Gastroesophageal sphincter (tissue), 4 donors: ENCODE results near the gene OR51E1. TPM values are rescaled to one million over a fixed set of nuclear protein-coding genes. Genes with fewer than 3 reads are reported as not detected.
A peak's percentile ranks its signal among the peaks of the same experiment; 100 is the strongest.

ENCODE experiments used
- ATAC-seq: fragments of 150-250 bp; one replicate; pipeline ENCODE4 v1.9.1; 2016; ENCODE audit warnings: mild to moderate bottlenecking, moderate library complexity
- H3K27ac ChIP-seq, 4 donors: fragments of 200-600 bp; sonication (generic) in 3 of 4; 1 replicate in 3 of 4; 2 replicates in 1 of 4; pipeline ENCODE4 v1.5.1; 2016 to 2019
- H3K27me3 ChIP-seq: fragments of 200-600 bp; sonication (generic); one replicate; pipeline ENCODE4 v1.5.1; 2019
- H3K36me3 ChIP-seq, 2 donors: fragments of 200-600 bp; sonication (generic); one replicate each; pipeline ENCODE4 v1.5.1; 2019; ENCODE audit warnings: control low read depth in 1 of 2
- H3K4me1 ChIP-seq, 3 donors: fragments of 200-600 bp; sonication (generic); 1 replicate in 2 of 3; 2 replicates in 1 of 3; pipeline ENCODE4 v1.5.1; 2016 to 2019; ENCODE audit warnings: control low read depth in 2 of 3
- H3K4me3 ChIP-seq, 2 donors: fragments of 200-600 bp; sonication (generic); one replicate each; pipeline ENCODE4 v1.5.1; 2019; ENCODE audit warnings: mild to moderate bottlenecking in 1 of 2, moderate library complexity in 1 of 2
- H3K9me3 ChIP-seq, 3 donors: fragments of 200-600 bp; sonication (generic); one replicate each; pipeline ENCODE4 v1.5.1; 2017 to 2019; ENCODE audit warnings: control low read depth in 2 of 3
- CTCF ChIP-seq, 4 experiments: fragments of 200-600 bp in 2 of 4; fragments of 450-650 bp in 2 of 4; sonication (generic) in 1 of 4; IDR thresholded peaks; one replicate each; pipeline ENCODE4 v1.5.1; 2017 to 2019; ENCODE audit warnings: antibody characterized with exemption in 4 of 4, mild to moderate bottlenecking in 2 of 4, moderate library complexity in 2 of 4
- EP300 ChIP-seq: sonication (generic); formaldehyde crosslinking; IDR thresholded peaks from one replicate; pipeline ENCODE4 v1.6.1; 2017; ENCODE audit warnings: antibody characterized with exemption, mild to moderate bottlenecking
- POLR2A ChIP-seq, 2 donors: fragments of 450-650 bp; IDR thresholded peaks; one replicate each; pipeline ENCODE4 v1.6.1; 2017; ENCODE audit warnings: antibody characterized with exemption in 2 of 2, mild to moderate bottlenecking in 2 of 2, moderate library complexity in 1 of 2
- POLR2AphosphoS5 ChIP-seq: sonication (generic); formaldehyde crosslinking; IDR thresholded peaks from one replicate; pipeline ENCODE4 v1.6.1; 2017; ENCODE audit warnings: antibody characterized with exemption
- WGBS, 2 donors: methylation state at CpG; one replicate each; pipeline ENCODE4 v1.1.5; 2018; ENCODE audit warnings: low coverage in 1 of 2; 5-methylcytosine and 5-hydroxymethylcytosine counted together
- total RNA-seq, 4 donors: library from RNA; depleted of rRNA; stranded (reverse); fragments of >200 nt; gene quantifications; one replicate each; pipeline ENCODE4 v1.1.0, GENCODE V29; 2016

OR51E1 gene
- total RNA-seq, 4 donors from 2014 or later, result 0.27 to 0.78 (median 0.65) TPM

- ATAC-seq, result peak; percentile 8
- peaks cover 0 to 8% (median 0%) of the 10 kb centered on the region in 3 donors for H3K4me1 ChIP-seq
- H3K27ac ChIP-seq, result no peak overlapping the region
- H3K27me3 ChIP-seq, result no peaks in the 10 kb centered on the region
- H3K4me3 ChIP-seq, result no peak overlapping the region
- no peak for TF ChIP-seq EP300
- TF ChIP-seq POLR2AphosphoS5, result no peak
- TF ChIP-seq CTCF (IDR thresholded peaks at IDR 0.05), result no peak
- TF ChIP-seq POLR2A (IDR thresholded peaks at IDR 0.05), result no peak
- H3K9me3 ChIP-seq, result no peaks in the 10 kb centered on the region
- WGBS, 2 donors, result 86 to 89% methylated on average over 3 of the region's 3 CpGs
- no peaks in the 10 kb centered on the region for H3K36me3 ChIP-seq
Measured at GRCh38 chr11:4637662-4638047, 6.1 kb upstream of the OR51E1 start.

GRCh38 chr11:4639931-4640330 lies 3.9 kb upstream of the OR51E1 start:
- no peak for ATAC-seq
- Histone ChIP-seq H3K36me3 (no peaks in the 10 kb centered on the region), H3K9me3 (no peaks in the 10 kb centered on the region), H3K27ac (no peak overlapping the region), H3K4me3 (no peak overlapping the region), H3K27me3 (no peaks in the 10 kb centered on the region), H3K4me1 (peaks cover 0 to 22% (median 0%) of the 10 kb centered on the region in 3 donors)
- TF ChIP-seq EP300 (no peak), POLR2A (IDR thresholded peaks at IDR 0.05) (no peak), CTCF (IDR thresholded peaks at IDR 0.05) (no peak), POLR2AphosphoS5 (no peak)
- 68 to 88% methylated on average over 3 to 6 of the region's 6 CpGs for WGBS, 2 donors

DNA sequence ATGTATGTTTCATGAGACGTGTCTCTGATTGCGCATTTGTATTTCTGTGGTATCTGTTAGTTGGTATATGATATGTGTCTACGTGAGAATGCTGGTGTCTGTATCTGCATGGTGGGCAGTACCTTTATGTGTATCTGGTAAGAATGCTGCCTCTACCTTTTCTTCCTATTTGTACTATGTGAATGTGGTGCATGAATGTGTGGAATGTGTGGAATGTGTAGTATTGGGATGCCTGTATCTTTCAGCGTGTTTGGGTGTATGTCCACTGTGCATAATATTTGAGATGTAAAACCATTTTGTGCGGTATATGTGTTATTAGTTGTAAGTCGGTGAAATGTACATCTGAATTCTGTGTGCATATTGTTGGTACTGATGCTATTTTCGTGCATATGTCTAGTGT lies 2.3 kb upstream of the OR51E1 start:
- Histone ChIP-seq H3K4me3 (no peak overlapping the region), H3K36me3 (no peaks in the 10 kb centered on the region), H3K27me3 (no peaks in the 10 kb centered on the region), H3K4me1 (peaks cover 0 to 37% (median 2%) of the 10 kb centered on the region in 3 donors), H3K9me3 (no peaks in the 10 kb centered on the region), H3K27ac (no peak overlapping the region)
- TF ChIP-seq CTCF (IDR thresholded peaks at IDR 0.05), result no peak
- no peak for TF ChIP-seq POLR2AphosphoS5
- TF ChIP-seq EP300, result no peak
- no peak for TF ChIP-seq POLR2A (IDR thresholded peaks at IDR 0.05)
- no peak for ATAC-seq
- WGBS, 2 donors, result 84 to 85% methylated on average over 4 to 7 of the region's 7 CpGs

DNA sequence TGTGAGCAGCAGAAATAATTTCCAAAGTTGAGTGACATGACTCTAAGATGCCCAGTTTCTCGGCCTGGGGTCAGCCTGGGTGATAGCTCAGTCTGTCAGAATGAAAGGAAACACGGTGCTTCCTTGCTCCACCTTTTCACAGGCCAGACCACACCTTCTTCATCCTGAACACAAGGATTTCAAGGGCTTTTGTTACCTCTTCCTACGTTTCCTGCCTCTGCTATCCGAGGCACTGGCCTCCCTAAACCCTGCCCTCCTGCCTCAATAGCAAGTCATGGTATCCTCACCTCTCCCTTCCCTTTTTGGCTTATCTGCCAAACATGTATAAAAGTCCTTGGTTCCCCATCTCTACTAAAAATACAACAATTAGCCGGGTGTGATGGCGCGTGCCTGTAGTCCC lies 1.7 kb upstream of the OR51E1 start:
- Histone ChIP-seq H3K4me3 (no peak overlapping the region), H3K4me1 (peaks cover 0 to 39% (median 5%) of the 10 kb centered on the region in 3 donors), H3K27ac (no peak overlapping the region), H3K36me3 (no peaks in the 10 kb centered on the region), H3K27me3 (no peaks in the 10 kb centered on the region), H3K9me3 (no peaks in the 10 kb centered on the region)
- no peak for ATAC-seq
- 70% methylated on average over 5 of the region's 7 CpGs; no CpG with 5 or more reads in 1 of the 2 donors for WGBS, 2 donors
- TF ChIP-seq EP300, result no peak
- no peak for TF ChIP-seq POLR2AphosphoS5
- no peak for TF ChIP-seq POLR2A (IDR thresholded peaks at IDR 0.05)
- no peak for TF ChIP-seq CTCF (IDR thresholded peaks at IDR 0.05)

- H3K27ac ChIP-seq, result peak overlapping the region in 1 of 4 donors; percentile 21
- ATAC-seq, result no peak
- 32 to 37% methylated on average over 4 to 5 of the region's 5 CpGs for WGBS, 2 donors
Measured at GRCh38 chr11:4643076-4643475, 706 bp upstream of the OR51E1 start.

More at GRCh38 chr11:4643076-4643475, 706 bp upstream of the OR51E1 start:
- H3K27me3 ChIP-seq, result no peaks in the 10 kb centered on the region
- H3K4me1 ChIP-seq, result peaks cover 6 to 44% (median 7%) of the 10 kb centered on the region in 3 donors
- H3K4me3 ChIP-seq, result no peak overlapping the region
- no peaks in the 10 kb centered on the region for H3K9me3 ChIP-seq
- TF ChIP-seq EP300 (no peak), POLR2A (IDR thresholded peaks at IDR 0.05) (no peak), POLR2AphosphoS5 (no peak), CTCF (IDR thresholded peaks at IDR 0.05) (no peak)
- no peaks in the 10 kb centered on the region for H3K36me3 ChIP-seq
